ENCODE results near the gene ORAI3. TPM values are rescaled to one million over a fixed set of nuclear protein-coding genes. Genes with fewer than 3 reads are reported as not detected.

ORAI3 gene
- total RNA-seq, 1 experiment from 2014 or later: 10.8 TPM

DNA sequence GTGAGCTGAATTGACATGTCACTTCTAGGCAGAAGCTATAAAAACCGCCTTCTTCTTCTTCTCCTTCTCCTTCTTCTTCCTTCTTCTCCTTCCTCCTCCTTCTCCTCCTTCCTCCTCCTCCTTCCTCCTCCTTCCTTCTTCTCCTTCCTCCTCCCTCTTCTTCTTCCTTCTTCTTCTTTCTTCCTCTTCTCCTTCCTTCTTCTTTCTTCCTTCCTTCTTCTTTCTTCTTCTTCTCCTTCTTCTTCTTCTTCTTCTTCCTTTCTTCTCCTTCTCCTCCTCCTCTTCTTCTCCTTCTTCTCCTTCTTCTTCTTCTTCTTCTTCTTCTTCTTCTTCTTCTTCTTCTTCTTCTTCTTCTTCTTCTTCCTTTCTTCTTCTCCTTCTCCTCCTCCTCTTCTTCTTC, 30.3 kb upstream of the ORAI3 start (continued):
- TF ChIP-seq, protein P1, sequence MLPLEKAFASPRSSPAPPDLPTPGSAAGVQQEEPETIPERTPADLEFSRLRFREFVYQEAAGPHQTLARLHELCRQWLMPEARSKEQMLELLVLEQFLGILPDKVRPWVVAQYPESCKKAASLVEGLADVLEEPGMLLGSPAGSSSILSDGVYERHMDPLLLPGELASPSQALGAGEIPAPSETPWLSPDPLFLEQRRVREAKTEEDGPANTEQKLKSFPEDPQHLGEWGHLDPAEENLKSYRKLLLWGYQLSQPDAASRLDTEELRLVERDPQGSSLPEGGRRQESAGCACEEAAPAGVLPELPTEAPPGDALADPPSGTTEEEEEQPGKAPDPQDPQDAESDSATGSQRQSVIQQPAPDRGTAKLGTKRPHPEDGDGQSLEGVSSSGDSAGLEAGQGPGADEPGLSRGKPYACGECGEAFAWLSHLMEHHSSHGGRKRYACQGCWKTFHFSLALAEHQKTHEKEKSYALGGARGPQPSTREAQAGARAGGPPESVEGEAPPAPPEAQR (CRISPR knock-in tag; IDR thresholded peaks at IDR 0.05): no peak

DNA sequence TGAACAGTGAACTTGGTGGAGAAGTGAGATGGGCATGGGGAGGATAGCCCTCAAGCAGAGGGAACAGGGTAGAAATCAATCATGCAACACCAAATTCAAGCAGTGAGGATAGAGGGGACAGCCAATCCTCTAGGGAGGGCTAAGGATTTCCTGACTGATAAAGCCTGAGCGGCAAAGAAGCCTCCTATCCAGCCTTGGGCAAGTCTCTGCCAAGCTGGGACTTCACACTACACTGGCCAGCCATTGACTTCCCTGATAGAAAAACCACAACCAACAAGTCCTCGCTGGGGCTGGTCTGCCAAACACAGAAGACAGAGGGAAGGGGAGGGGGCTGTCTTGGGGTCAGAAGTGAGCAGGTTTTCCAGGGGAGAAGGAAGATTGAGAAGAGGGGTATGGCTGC, 28.0 kb upstream of the ORAI3 start:
- POLR2A ChIA-PET: interaction anchor here (1.0 kb wide), 1 partner anchor 115 kb away, joined by 3 read pairs; no protein-coding TSS in a partner anchor

DNA sequence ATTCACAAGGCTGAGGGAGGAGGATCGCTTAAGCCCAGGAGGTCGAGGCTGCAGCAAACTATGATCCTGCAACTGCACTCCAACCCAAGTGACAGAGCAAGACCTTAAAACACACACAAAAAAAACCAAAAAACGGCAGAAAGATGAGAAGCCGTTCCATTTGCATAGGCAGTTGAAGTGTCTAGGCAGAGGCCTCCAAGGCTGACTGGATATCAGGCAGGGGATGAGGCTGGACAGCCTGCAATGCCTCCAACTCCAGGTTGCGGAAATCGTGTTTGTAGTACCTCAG, 27.5 kb upstream of the ORAI3 start:
- H3K36me3 Mint-ChIP-seq: peaks cover 6% of the 10 kb centered on the region; the same call in 1 of the 2 replicates
- ChIA-PET CTCF (interaction anchor here (1.8 kb wide), 1 partner anchor 77 kb away, joined by 10 read pairs; no protein-coding TSS in a partner anchor), POLR2A (no interaction called here)
- H3K27ac Mint-ChIP-seq: no peak overlapping the region
- H3K9me3 Mint-ChIP-seq: no peaks in the 10 kb centered on the region
- no peak for ATAC-seq
- DNase-seq (ENCODE audit: low spot score): no peak
- TF ChIP-seq ZNF121 (CRISPR knock-in tag; IDR thresholded peaks at IDR 0.05) (no peak), TCF7 (CRISPR knock-in tag; IDR thresholded peaks at IDR 0.05; ENCODE audit: low read depth) (no peak), ELF4 (CRISPR knock-in tag; IDR thresholded peaks at IDR 0.05; ENCODE audit: low read depth) (no peak), NFYB (CRISPR knock-in tag; conservative IDR thresholded peaks at IDR 0.05; ENCODE audit: low read depth) (no peak), NR3C1 (CRISPR knock-in tag; conservative IDR thresholded peaks at IDR 0.05; ENCODE audit: low read depth) (no peak), MXD4 (CRISPR knock-in tag; IDR thresholded peaks at IDR 0.05; ENCODE audit: borderline replicate concordance) (no peak), OVOL2 (CRISPR knock-in tag; IDR thresholded peaks at IDR 0.05; ENCODE audit: borderline replicate concordance) (no peak), ZNF671 (CRISPR knock-in tag; IDR thresholded peaks at IDR 0.05) (no peak), CREB1 (CRISPR knock-in tag; IDR thresholded peaks at IDR 0.05) (no peak), IRF2 (CRISPR knock-in tag; IDR thresholded peaks at IDR 0.05; ENCODE audit: borderline replicate concordance, low read depth) (no peak)
- TF ChIP-seq, protein P2, sequence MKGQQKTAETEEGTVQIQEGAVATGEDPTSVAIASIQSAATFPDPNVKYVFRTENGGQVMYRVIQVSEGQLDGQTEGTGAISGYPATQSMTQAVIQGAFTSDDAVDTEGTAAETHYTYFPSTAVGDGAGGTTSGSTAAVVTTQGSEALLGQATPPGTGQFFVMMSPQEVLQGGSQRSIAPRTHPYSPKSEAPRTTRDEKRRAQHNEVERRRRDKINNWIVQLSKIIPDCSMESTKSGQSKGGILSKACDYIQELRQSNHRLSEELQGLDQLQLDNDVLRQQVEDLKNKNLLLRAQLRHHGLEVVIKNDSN (CRISPR knock-in tag; IDR thresholded peaks at IDR 0.05): no peak
- TF ChIP-seq, protein P3, sequence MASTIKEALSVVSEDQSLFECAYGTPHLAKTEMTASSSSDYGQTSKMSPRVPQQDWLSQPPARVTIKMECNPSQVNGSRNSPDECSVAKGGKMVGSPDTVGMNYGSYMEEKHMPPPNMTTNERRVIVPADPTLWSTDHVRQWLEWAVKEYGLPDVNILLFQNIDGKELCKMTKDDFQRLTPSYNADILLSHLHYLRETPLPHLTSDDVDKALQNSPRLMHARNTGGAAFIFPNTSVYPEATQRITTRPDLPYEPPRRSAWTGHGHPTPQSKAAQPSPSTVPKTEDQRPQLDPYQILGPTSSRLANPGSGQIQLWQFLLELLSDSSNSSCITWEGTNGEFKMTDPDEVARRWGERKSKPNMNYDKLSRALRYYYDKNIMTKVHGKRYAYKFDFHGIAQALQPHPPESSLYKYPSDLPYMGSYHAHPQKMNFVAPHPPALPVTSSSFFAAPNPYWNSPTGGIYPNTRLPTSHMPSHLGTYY (CRISPR knock-in tag; IDR thresholded peaks at IDR 0.05): no peak
- TF ChIP-seq, protein P4, sequence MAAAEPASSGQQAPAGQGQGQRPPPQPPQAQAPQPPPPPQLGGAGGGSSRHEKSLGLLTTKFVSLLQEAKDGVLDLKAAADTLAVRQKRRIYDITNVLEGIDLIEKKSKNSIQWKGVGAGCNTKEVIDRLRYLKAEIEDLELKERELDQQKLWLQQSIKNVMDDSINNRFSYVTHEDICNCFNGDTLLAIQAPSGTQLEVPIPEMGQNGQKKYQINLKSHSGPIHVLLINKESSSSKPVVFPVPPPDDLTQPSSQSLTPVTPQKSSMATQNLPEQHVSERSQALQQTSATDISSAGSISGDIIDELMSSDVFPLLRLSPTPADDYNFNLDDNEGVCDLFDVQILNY (CRISPR knock-in tag; IDR thresholded peaks at IDR 0.05): no peak
- TF ChIP-seq, protein P5, sequence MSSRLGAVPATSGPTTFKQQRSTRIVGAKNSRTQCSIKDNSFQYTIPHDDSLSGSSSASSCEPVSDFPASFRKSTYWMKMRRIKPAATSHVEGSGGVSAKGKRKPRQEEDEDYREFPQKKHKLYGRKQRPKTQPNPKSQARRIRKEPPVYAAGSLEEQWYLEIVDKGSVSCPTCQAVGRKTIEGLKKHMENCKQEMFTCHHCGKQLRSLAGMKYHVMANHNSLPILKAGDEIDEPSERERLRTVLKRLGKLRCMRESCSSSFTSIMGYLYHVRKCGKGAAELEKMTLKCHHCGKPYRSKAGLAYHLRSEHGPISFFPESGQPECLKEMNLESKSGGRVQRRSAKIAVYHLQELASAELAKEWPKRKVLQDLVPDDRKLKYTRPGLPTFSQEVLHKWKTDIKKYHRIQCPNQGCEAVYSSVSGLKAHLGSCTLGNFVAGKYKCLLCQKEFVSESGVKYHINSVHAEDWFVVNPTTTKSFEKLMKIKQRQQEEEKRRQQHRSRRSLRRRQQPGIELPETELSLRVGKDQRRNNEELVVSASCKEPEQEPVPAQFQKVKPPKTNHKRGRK (CRISPR knock-in tag; IDR thresholded peaks at IDR 0.05; ENCODE audit: borderline replicate concordance): no peak
- TF ChIP-seq, protein P6, sequence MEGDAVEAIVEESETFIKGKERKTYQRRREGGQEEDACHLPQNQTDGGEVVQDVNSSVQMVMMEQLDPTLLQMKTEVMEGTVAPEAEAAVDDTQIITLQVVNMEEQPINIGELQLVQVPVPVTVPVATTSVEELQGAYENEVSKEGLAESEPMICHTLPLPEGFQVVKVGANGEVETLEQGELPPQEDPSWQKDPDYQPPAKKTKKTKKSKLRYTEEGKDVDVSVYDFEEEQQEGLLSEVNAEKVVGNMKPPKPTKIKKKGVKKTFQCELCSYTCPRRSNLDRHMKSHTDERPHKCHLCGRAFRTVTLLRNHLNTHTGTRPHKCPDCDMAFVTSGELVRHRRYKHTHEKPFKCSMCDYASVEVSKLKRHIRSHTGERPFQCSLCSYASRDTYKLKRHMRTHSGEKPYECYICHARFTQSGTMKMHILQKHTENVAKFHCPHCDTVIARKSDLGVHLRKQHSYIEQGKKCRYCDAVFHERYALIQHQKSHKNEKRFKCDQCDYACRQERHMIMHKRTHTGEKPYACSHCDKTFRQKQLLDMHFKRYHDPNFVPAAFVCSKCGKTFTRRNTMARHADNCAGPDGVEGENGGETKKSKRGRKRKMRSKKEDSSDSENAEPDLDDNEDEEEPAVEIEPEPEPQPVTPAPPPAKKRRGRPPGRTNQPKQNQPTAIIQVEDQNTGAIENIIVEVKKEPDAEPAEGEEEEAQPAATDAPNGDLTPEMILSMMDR (IDR thresholded peaks at IDR 0.05): no peak
- TF ChIP-seq, protein P7, sequence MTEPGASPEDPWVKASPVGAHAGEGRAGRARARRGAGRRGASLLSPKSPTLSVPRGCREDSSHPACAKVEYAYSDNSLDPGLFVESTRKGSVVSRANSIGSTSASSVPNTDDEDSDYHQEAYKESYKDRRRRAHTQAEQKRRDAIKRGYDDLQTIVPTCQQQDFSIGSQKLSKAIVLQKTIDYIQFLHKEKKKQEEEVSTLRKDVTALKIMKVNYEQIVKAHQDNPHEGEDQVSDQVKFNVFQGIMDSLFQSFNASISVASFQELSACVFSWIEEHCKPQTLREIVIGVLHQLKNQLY (CRISPR knock-in tag; IDR thresholded peaks at IDR 0.05): no peak
- TF ChIP-seq, protein P8, sequence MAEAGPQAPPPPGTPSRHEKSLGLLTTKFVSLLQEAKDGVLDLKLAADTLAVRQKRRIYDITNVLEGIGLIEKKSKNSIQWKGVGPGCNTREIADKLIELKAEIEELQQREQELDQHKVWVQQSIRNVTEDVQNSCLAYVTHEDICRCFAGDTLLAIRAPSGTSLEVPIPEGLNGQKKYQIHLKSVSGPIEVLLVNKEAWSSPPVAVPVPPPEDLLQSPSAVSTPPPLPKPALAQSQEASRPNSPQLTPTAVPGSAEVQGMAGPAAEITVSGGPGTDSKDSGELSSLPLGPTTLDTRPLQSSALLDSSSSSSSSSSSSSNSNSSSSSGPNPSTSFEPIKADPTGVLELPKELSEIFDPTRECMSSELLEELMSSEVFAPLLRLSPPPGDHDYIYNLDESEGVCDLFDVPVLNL (CRISPR knock-in tag; IDR thresholded peaks at IDR 0.05; ENCODE audit: borderline replicate concordance, low read depth): no peak
- TF ChIP-seq, protein P9, sequence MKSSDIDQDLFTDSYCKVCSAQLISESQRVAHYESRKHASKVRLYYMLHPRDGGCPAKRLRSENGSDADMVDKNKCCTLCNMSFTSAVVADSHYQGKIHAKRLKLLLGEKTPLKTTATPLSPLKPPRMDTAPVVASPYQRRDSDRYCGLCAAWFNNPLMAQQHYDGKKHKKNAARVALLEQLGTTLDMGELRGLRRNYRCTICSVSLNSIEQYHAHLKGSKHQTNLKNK (CRISPR knock-in tag; IDR thresholded peaks at IDR 0.05): no peak
- TF ChIP-seq, protein P10, sequence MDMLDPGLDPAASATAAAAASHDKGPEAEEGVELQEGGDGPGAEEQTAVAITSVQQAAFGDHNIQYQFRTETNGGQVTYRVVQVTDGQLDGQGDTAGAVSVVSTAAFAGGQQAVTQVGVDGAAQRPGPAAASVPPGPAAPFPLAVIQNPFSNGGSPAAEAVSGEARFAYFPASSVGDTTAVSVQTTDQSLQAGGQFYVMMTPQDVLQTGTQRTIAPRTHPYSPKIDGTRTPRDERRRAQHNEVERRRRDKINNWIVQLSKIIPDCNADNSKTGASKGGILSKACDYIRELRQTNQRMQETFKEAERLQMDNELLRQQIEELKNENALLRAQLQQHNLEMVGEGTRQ (CRISPR knock-in tag; IDR thresholded peaks at IDR 0.05): no peak
- peaks cover 12% of the 10 kb centered on the region for H3K4me1 Mint-ChIP-seq
- no peaks in the 10 kb centered on the region; the same call in 1 of the 2 replicates for H3K27me3 Mint-ChIP-seq (ENCODE audit: low read depth)
- peak overlapping the region; percentile 99 for H3K4me3 Mint-ChIP-seq

More for the DNA sequence above, 28.0 kb upstream of the ORAI3 start:
- ATAC-seq: no peak
- CTCF ChIA-PET: interaction anchor here (1.8 kb wide), 1 partner anchor 76 kb away, joined by 10 read pairs; no protein-coding TSS in a partner anchor
- H3K27ac Mint-ChIP-seq: no peak overlapping the region
- no peak overlapping the region for H3K4me3 Mint-ChIP-seq
- DNase-seq (ENCODE audit: low spot score): no peak
- TF ChIP-seq CREB1 (CRISPR knock-in tag; IDR thresholded peaks at IDR 0.05): no peak
- H3K27me3 Mint-ChIP-seq (ENCODE audit: low read depth): no peaks in the 10 kb centered on the region; the same call in 1 of the 2 replicates
- H3K36me3 Mint-ChIP-seq: peaks cover under 1% of the 10 kb centered on the region; the same call in 1 of the 2 replicates
- peaks cover 7% of the 10 kb centered on the region for H3K4me1 Mint-ChIP-seq
- H3K9me3 Mint-ChIP-seq: no peaks in the 10 kb centered on the region

Measured in WTC11 (cell line).